Neuron (in vitro differentiated cells): ENCODE data around the gene KIF19.

Experiments used
- H2AFZ ChIP-seq: one replicate; pipeline ENCODE4 v1.6.1; 2013; ENCODE audit warnings: low read depth, mild to moderate bottlenecking, inconsistent platforms, low read length, moderate library complexity
- H3K27me3 ChIP-seq: one replicate; pipeline ENCODE4 v1.6.1; 2013; ENCODE audit warnings: low read length; ENCODE audit not compliant: insufficient read depth
- H3K36me3 ChIP-seq: one replicate; pipeline ENCODE4 v1.6.1; 2013; ENCODE audit warnings: low read length; ENCODE audit not compliant: insufficient read depth
- H3K4me1 ChIP-seq: one replicate; pipeline ENCODE4 v1.6.1; 2013; ENCODE audit warnings: low read length; ENCODE audit not compliant: insufficient read depth
- H3K4me3 ChIP-seq: 2 replicates; pipeline ENCODE4 v1.5.1; 2013; ENCODE audit warnings: mild to moderate bottlenecking, low read length, moderate library complexity
- H3K9me3 ChIP-seq: one replicate; pipeline ENCODE4 v1.6.1; 2013; ENCODE audit warnings: low read length

KIF19 gene

GRCh38 chr17:74336307-74336706 is 10.3 kb downstream of the KIF19 start:
- no peak overlapping the region for H3K4me3 ChIP-seq
- H3K9me3 ChIP-seq, result no peaks in the 10 kb centered on the region
- H3K36me3 ChIP-seq, result no peaks in the 10 kb centered on the region
- H3K4me1 ChIP-seq, result no peaks in the 10 kb centered on the region
- no peak overlapping the region for H2AFZ ChIP-seq
- H3K27me3 ChIP-seq, result peaks cover 31% of the 10 kb centered on the region

GRCh38 chr17:74337834-74338500 is 11.9 kb downstream of the KIF19 start:
- Histone ChIP-seq H3K4me3 (no peak overlapping the region), H3K9me3 (no peaks in the 10 kb centered on the region), H3K27me3 (peaks cover 19% of the 10 kb centered on the region), H2AFZ (no peak overlapping the region), H3K36me3 (no peaks in the 10 kb centered on the region), H3K4me1 (no peaks in the 10 kb centered on the region)

DNA sequence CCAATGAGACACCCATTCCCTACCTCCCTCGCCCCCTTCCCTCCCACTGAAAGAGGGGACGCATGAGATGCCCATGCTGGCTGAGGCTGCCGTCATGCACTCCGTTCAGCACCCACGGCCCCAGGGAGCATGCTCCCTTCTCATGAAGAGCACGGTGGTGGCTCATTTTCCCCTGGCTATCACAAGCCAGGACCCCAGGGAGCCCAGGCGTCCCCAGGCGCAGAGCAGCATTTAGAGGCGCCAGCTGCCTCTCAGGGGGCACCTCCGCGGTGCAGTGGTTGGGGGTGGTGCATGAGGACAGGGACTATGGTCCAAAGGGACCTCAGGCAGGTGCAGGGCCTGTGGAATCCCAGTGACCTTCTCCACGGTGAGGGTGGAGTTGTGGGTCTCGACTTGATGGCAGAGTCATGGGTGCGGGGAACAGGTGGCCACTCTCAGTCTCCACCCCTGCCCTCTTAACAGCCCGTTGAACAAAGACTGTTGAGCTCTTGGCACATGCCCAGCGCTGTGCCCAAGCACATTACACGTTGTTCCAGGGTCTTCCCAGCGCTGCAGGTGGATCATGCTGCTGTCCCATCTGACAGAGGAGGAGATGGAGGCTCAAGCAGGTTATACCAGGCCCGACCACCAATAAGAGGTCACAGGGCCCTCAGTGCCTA is 13.6 kb downstream of the KIF19 start:
- Histone ChIP-seq H3K9me3 (no peaks in the 10 kb centered on the region), H2AFZ (no peak overlapping the region), H3K4me3 (no peak overlapping the region), H3K4me1 (peaks cover 3% of the 10 kb centered on the region), H3K27me3 (peaks cover 19% of the 10 kb centered on the region), H3K36me3 (no peaks in the 10 kb centered on the region)

DNA sequence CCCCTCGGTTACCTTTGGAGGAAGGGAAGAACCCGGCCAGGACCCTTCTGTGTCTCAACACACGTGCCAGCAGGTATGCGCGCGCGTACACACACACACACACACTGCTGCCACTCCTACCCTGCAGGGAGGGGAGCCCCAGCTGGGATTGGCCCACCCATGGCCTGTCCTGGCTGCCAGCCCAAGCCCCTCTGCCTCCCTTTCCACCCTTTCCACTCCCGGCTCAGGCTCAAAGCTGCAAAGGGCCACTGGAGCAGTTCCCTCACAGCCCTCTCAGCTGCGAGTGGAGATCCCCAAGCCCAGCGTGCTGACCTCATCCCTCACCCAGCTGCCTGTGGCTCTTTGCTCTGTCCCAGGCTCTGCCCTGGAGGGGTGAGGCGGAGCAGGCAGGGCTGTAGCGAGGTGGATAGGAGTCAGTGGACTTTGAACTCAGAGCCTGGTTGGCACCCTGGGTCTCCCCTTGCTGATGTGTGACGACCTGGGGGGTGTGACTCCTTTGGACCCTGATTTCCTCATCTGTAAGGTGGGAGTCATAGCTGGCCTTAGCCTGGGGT is 14.5 kb downstream of the KIF19 start:
- Histone ChIP-seq H3K4me1 (peaks cover 3% of the 10 kb centered on the region), H2AFZ (no peak overlapping the region), H3K36me3 (no peaks in the 10 kb centered on the region), H3K9me3 (no peaks in the 10 kb centered on the region), H3K4me3 (no peak overlapping the region), H3K27me3 (peaks cover 20% of the 10 kb centered on the region)

- Histone ChIP-seq H3K4me1 (peaks cover 3% of the 10 kb centered on the region), H2AFZ (no peak overlapping the region), H3K36me3 (no peaks in the 10 kb centered on the region), H3K4me3 (no peak overlapping the region), H3K9me3 (no peaks in the 10 kb centered on the region), H3K27me3 (peaks cover 25% of the 10 kb centered on the region)
Observed at GRCh38 chr17:74342224-74342623, 16.2 kb downstream of the KIF19 start.

DNA sequence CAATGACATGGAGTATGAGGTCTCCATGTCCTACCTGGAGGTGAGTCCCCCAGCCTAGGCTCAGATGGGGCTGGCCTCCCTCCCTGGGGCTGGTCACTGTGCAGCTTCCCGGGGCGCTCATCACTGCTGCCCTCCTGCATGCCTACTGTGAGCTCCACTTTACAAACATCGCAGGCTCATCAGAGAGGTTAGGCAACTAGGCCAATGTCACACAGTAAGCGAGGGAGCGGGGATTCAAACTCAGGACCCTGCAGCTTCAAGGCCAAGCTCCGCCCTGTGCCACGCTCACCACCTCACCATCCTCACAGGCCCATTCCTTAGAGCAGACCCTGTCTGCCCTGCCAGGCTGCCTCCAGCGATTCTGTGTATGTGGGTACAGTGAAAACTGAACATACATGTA is 17.1 kb downstream of the KIF19 start:
- peaks cover 17% of the 10 kb centered on the region for H3K27me3 ChIP-seq
- no peaks in the 10 kb centered on the region for H3K9me3 ChIP-seq
- no peak overlapping the region for H2AFZ ChIP-seq
- no peaks in the 10 kb centered on the region for H3K36me3 ChIP-seq
- peaks cover 3% of the 10 kb centered on the region for H3K4me1 ChIP-seq
- no peak overlapping the region for H3K4me3 ChIP-seq

DNA sequence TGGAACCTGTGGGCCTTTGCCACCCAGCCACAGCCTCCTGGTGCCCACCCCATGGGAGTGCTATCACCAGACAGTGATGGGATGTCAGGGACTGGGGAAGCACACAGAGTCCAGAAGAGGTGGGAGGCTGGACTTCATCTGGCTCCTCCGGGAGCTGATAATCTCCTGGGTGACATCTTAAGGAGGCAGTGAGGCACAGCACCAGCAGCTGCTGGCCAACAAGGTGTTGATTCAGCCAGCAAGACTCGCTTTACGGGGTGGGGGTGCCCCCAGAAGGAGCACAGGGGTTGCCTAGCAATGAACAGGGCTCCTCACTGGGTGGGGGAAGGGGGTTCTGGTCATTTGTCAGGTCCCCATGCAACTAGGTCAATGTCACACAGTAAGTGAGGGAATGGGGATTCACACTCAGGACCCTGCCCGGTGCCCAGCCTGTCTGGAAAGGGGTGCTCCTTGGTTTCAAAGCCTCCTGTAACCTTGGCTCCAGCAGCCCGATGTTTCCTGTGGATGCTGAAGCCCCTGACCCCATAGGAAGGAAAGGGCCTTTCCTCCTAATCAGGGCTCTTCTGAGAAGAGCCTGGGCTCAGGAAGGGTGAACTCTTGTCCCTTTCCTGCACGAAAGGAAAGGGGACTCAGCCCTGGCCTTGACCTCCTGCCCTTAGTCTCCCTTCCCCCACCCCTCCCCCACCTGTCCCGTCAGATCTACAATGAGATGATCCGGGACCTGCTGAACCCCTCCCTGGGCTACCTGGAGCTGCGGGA is 17.7 kb downstream of the KIF19 start:
- no peaks in the 10 kb centered on the region for H3K36me3 ChIP-seq
- no peak overlapping the region for H3K4me3 ChIP-seq
- no peaks in the 10 kb centered on the region for H3K9me3 ChIP-seq
- H3K27me3 ChIP-seq, result peaks cover 13% of the 10 kb centered on the region
- peaks cover 3% of the 10 kb centered on the region for H3K4me1 ChIP-seq
- H2AFZ ChIP-seq, result no peak overlapping the region

DNA sequence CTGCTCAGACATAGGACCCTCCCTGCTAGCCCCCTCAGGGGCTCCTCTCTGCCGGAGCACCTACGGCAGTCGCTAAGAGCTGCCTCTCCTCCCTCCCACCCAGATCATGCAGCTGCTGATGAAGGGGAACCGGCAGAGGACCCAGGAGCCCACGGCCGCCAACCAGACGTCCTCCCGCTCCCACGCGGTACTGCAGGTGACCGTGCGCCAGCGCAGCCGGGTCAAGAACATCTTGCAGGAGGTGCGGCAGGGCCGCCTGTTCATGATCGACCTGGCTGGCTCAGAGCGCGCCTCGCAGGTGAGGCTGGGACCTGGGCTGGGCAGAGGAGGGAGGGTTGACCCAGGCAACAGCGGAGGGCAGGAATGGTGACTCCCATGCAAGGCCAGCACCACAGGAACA is 18.6 kb downstream of the KIF19 start:
- Histone ChIP-seq H3K4me3 (no peak overlapping the region), H3K36me3 (no peaks in the 10 kb centered on the region), H3K4me1 (peaks cover 3% of the 10 kb centered on the region), H2AFZ (no peak overlapping the region), H3K9me3 (no peaks in the 10 kb centered on the region), H3K27me3 (peaks cover 21% of the 10 kb centered on the region)

- H3K9me3 ChIP-seq, result no peaks in the 10 kb centered on the region
- H3K4me1 ChIP-seq, result peaks cover 3% of the 10 kb centered on the region
- peaks cover 29% of the 10 kb centered on the region for H3K27me3 ChIP-seq
- no peak overlapping the region for H2AFZ ChIP-seq
- H3K4me3 ChIP-seq, result no peak overlapping the region
- no peaks in the 10 kb centered on the region for H3K36me3 ChIP-seq
Observed at GRCh38 chr17:74345433-74346241, 19.6 kb downstream of the KIF19 start.

GRCh38 chr17:74347646-74348045 is 21.6 kb downstream of the KIF19 start:
- Histone ChIP-seq H3K9me3 (no peaks in the 10 kb centered on the region), H3K4me1 (peaks cover 3% of the 10 kb centered on the region), H3K4me3 (no peak overlapping the region), H3K27me3 (peaks cover 47% of the 10 kb centered on the region), H2AFZ (no peak overlapping the region), H3K36me3 (no peaks in the 10 kb centered on the region)

DNA sequence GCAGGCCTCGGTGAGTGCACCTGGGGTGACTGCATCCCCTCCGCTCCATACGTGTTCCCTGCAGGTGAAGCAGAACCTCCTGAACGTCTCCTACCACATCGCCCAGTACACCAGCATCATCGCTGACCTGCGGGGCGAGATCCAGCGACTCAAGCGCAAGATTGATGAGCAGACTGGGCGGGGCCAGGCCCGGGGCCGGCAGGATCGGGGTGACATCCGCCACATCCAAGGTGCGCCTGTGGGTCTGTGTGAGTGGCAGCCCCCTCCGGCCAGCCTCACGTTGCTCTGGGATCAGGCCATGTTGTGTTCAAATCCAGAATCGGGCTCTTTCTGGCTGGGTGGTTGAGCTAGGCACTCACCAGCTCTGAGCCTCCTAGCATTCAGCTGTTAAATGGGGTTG is 23.1 kb downstream of the KIF19 start:
- H3K27me3 ChIP-seq, result peaks cover 61% of the 10 kb centered on the region

DNA sequence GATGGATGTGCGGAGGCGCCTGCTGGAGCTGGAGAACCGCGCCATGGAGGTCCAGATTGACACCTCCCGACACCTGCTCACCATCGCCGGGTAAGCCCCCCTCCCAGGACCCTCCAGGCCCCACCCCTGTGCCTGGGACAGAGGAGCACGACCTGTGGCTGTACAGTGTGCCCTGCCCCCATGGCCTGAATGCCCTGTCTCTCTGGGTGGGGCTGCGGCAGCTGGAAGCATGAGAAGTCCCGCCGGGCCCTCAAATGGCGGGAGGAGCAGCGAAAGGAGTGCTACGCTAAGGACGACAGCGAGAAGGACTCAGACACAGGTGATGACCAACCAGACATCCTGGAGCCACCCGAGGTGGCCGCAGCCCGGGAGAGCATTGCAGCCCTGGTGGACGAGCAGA is 24.5 kb downstream of the KIF19 start:
- no peak overlapping the region for H2AFZ ChIP-seq
- H3K4me3 ChIP-seq, result no peak overlapping the region
- H3K9me3 ChIP-seq, result no peaks in the 10 kb centered on the region
- no peaks in the 10 kb centered on the region for H3K4me1 ChIP-seq
- peaks cover 58% of the 10 kb centered on the region for H3K27me3 ChIP-seq
- H3K36me3 ChIP-seq, result no peaks in the 10 kb centered on the region

More for the DNA sequence above, 23.1 kb downstream of the KIF19 start:
- Histone ChIP-seq H3K4me3 (no peak overlapping the region), H3K36me3 (no peaks in the 10 kb centered on the region), H3K9me3 (no peaks in the 10 kb centered on the region), H3K4me1 (peaks cover 3% of the 10 kb centered on the region), H2AFZ (no peak overlapping the region)
